GM18868 (cell line): ENCODE results near the gene TMEM229B.
A peak's percentile ranks its signal among the peaks of the same experiment; 100 is the strongest.

Source experiments
- ATAC-seq: cut with Tn5 transposase; IDR thresholded peaks from one replicate; pipeline ENCODE4 v1.9.1; 2021; ENCODE audit warnings: mild to moderate bottlenecking, moderate library complexity; ENCODE audit not compliant: unreplicated experiment

The TMEM229B gene

DNA sequence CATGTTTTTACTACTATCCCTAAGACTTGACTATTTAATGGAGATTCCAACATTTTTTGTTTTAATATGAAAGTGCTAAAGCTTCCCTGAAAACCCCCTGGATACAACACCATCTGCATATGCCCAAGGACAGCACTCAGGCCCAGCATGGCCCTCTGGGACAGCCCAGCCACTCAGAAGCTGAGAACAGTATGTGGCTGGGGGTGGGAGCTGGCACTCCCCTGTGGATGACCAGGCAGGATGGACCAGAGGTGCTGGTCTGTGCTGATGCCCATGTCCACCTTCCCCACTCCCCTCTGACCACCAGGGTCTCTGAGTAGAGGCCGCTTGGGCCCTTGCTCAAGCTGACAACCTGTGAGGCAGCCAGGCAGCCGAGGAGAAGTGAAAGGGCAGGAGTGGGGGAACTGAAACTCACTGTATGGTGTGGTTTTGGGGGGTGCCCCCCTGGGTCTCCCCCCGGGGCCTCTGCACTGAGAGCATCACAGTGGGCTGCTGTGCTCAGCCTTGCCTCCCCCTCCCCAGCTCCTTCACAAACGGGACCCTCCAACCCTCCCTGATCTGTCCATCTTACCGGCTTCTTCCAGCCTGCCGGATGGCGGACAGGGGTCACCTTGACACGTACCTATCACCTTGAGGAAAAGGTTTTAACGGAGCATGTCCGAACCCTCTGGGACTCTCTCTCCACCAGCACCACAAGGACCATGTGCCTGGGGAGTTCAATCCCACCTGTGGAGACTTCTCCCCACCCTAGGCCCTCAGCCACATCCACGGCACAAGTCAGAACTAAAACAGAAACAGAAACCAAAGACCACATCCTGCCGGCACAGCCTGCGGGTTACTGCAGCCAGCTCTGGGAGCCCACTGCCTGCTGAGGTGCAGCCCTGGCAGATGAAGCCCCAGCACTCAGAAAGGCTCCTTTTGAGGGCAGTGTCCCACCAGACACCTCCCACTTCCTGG is at the start of gene TMEM229B:
Gene TMEM229B, minus strand, starts transcription at position 785 of the 957 bp plus-strand sequence. CDS start 14,798 bp downstream, outside the sequence.
- peak; percentile 87 for ATAC-seq

DNA sequence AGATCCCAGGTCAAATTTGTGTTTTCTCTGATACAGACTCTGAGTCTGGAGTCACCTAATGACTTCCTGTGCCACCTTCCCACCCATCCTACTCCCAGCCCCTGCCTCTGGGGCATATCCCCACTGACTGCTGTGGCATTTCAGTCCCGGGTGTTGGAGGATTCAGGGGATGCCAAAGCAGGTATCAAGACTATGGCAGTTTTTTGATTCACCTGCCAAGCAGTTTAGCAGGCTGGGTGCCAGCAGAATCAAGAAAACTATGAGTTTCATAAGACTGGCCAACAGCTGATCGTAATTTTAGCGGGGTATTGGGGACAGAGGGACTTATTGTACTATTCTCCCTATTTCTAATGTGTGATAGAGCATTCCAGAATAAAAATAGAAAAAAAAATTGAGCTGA is 49.2 kb upstream of the TMEM229B start:
- ATAC-seq = no peak

DNA sequence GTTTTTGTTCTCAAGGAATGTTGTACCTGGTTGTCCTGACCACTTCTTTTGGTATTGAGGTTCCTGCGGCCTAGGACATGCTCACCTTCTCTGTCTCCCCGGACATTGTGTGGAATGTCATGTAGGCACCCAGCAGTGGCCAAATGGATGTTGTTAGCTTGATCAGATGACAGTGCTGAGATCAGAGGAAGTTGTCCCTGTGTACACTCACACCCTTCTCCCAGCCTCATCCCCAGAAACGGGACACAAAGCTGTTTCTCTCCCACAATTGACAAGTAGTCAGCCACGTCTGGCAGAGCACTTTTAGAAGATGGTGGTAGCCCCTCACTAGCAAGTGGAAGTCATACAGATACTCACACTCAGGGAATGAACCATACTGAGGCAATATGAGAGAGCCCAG is 47.6 kb upstream of the TMEM229B start:
- ATAC-seq = no peak

DNA sequence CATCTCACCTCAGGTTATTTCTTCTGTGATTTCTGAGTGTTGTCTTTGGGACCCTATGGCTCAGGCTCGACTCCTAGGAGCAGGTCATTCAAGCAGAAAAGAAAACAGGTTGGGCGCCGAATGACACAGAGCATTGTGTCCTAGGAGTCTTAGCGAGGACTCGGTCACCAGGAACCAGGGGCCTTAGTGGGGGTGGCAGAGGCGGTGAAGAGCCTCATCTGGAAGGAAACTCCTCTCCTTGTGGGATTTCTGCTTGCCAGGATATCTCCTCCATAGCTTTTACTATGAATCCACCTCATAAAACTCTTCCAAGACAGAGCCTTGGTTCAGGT is 45.2 kb upstream of the TMEM229B start:
- ATAC-seq = no peak

DNA sequence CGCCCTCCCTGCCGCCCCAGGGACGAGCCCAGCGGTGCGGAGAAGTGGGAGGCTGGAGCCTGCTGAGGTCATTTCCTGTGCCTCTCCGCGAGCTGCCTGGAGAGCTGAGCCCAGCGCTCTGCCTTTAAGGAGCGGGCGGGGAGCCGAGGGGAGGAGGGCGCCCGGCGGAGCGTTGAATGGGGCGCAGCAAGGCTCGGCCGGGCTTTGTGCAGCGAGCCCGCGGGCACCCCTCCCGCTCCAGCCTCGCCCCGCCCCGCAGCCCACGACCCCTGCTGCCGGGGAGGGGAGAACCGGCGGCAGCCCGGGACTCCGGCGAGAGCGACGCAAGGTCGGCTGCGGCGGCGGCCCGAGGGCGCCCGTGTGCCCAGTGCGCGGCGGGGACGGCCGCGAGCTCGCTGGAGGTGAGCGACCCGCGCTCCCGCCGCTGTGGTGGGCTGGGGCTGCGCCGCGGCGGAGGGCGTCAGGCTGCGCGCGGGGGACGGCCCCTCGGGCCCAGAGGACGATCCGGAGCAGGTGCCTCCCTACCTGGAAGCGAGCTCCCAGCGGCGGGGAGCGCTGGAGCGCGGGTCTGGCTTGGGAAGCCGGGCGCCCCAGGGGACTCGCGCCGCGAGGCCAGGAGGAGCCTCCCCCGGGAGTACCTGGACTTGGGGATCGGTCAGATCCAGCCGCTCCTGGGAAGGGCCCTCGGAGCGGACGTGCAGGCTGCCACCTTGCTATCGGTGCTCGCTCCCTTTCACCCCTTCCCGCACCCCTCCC is 44.7 kb upstream of the TMEM229B start, which contains the start of gene PLEKHH1:
Gene PLEKHH1, plus strand, starts transcription at position 293 of the 756 bp plus-strand sequence. CDS start 8,578 bp downstream, outside the sequence.
- ATAC-seq = peak; percentile 70

DNA sequence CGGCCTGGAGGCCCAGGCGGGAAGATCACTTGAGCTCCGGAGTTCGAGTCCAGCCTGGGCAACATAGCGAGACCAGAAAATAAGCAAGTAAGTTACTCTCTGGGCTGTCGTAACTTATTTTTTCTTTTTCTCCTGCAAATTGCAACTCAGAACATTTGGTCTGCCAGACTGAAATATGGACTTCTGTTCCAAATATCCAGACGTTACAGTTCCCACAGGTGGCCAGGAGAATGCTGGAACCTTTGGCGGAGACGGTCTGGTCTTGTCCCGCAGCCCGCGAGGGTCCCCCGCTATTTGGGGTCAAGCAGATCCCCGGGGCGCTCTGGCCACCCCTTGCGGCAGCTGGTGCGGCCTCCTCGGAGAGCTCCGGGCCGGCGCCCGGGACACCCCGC is 44.1 kb upstream of the TMEM229B start:
- ATAC-seq = no peak

DNA sequence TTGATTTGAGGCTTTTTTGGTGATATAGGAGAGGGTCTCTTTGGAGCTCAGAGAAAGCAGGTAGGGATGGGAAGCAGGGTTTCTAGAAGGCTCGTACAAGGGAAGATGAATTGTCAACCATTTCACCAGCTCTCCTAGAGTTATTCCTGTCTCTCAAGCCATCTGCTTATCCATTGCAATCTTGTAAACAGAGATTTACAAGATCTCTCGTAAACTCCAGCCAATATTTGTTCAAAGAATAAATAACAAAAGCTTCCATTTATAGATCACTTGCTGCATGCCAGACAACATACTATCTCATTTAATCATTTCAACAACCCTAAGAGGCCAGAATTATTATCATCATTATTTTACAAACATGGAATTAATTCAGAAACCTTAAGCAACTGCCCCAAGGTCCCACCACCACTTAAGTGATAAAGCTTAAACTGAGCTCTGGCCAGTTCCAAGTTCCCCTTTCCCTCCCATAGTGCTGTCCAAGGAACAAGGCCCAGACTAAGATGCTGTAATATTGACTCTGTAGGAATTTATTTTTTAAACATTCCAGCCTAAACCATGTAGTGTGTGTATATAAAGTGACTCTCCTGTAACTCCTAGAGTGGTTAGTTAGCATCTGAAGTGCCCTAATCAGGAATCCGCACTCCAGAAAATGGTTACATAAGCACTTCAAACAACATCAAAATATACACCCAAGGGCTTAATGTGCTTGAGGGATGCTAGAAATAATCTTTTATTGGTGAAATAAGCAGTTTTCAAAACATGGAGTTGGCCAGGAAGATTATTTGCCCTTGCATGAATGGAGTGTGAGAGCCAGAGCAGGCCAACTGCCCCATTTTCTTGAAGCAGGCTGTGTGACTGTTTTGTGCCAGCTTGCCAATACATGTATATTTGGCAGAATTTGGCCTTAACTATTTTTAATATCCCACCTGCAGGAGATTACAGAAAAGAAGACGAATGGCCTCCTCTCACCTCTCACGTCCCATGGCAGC is 41.7 kb upstream of the TMEM229B start:
- ATAC-seq = no peak

DNA sequence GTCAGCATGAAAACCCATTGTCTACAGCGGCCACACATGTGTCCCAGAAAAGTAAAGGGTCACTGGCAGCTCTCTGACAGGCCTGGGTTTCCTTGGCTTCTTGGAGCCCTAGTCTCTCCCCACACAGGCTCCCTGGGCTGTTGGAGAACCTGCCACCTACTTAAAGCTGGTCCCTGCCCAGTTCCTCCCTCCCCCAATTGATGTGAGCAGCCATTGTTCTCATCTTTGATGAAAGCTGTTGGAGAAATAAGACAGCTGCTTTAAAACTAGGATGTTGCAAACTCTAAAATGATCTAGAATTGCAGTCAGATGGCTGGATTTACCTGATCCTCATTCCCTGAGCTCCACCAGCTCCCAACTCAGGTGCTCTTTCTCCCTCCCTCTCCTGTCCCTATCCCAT is 39.8 kb upstream of the TMEM229B start:
- ATAC-seq = no peak

DNA sequence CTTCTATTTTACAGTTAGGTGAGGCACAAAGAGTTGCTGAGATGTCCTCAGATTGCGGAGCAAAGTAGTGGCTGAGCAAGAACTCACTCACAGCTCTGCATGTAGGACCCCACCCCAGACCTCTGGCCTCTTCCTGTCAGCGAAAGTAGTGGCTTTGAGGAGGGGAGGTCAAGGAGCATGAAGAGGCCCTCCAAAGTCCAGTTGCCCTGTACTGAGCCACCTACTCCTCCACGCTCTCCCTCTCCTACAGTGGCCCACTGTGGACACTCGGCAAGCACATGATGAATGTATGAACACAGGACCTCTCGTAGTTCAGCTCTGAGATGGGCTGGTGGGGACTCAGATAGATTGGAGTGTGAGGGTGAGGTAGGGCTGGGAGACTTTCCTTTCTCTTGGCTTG is 39.2 kb upstream of the TMEM229B start:
- ATAC-seq = no peak

DNA sequence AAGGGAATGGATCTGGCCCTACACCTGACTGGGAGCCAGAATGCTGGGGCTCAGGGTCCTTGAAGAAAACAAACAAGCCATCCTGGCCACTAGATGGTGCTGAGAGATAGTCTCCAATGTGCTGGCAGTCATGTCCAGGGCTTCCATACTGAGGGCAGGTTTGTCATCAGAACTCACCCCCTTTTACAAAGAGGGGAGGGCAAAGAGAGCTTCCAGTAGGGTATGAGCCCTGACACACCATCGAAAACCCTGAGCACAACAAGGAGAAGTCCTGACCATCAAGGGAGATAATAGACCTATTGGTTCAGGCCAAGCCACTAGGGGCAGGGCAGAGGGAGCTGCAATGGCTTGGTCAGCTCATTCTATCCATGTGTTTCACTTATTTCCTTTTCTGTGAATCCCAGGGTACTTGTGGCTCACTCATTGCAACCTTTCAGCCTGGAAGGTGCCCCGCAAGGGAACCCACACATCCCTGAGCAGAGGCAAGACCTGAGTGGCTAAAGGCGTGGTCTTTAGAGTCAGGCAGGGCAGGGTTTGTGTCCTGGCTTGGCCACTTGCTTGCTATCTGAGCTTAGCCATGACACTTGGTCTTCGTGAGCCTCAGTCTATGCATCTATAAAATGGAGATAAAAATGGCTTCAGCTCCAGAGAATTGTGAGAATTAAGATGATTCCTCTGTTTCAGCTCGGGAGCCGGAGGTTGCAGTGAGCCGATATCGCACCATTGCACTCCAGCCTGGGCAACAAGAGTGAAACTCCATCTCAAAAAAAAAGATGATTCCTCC is 38.3 kb upstream of the TMEM229B start:
- ATAC-seq = peak; percentile 67

DNA sequence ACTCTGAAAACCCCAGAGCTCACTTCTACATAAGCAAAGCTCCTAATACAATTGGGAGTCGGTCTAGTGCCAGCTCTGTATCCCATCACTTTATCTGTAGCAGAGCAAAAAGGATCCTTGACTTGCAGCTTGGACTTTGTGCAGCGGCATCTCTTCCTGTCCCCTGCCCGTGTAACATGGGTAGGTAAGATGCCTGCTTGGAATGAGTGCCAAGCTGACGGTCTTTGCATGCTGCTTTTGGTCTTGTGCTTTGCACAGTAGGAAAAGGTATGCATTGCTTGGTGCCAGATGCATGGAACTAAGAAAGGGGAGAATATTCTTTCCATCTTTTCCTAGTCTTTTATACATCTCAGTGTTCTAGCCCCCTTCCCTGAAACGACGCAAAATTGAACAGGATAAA is 37.7 kb upstream of the TMEM229B start:
- no peak for ATAC-seq

DNA sequence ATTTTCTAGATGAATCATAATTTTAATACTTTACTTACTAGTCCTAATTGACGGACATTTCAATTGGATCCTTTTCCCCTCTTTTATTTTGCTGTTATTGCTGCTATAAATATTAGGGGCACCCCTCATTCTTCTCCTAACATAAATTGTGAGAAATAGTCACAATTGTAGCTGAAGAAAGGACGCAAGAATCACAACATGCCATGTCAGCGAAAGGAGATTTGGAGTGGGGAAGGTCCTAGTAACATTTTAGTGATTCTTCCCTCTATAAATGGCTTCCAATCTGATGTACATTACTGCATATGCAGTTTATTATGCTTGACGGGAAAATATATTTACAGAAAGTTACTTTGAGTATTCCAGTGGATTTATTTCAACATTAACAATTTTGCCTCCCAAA is 36.9 kb upstream of the TMEM229B start:
- ATAC-seq = no peak

DNA sequence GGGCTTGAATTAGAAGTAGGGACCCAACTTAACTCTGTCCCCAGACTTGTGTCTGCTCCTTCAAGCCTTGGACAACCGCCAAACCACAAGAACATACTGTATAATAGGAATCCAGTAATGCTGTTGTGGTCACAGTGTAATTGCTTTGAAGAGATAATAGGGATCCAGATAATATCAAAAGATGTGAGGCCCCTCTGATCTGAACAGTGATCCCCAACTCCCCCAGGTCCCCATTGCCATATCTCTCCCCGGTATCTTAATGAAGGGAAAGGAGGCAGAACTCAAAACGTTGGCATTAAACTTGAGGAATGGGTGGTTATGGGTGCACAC is 36.1 kb upstream of the TMEM229B start:
- no peak for ATAC-seq

DNA sequence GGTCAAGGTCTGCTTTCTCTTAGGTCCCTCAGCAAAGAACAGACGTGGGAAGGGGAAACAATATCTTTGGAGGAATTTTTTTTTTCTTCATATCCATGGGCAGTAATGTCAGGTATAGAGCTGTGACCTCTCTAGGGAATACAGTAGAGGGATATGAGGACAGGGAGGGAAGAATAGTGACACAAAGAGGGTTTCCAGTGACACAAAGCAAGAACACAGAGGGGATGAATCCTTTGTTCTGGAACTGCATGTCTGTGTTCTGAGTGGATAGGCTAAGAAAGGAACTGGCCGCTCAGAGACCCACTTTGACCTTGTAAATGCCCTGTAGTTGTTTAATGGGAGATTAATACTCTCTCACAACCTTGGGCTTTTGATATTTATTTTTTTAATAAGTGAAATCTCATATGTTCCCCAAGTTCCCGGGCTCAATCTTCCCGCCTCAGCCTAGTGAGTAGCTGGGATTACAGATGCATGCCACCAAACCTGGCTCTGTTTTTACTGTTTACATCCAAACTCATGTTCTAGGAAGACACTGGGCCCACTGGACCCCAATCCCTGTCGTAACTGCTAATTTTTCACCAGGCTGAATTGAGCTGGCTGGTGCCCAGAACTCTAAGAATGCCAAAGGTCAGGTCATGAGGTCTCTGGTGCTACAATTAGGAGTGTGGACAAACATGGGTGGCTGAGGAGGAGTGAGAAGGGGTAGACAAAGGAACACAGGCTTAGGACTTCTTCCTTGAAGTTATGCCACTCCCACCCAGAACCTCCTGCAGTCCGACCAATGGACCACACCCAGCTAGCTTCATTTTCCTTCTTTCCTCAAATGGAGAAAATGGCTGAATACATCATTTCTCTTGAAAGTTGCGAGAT is 35.5 kb upstream of the TMEM229B start:
- no peak for ATAC-seq

DNA sequence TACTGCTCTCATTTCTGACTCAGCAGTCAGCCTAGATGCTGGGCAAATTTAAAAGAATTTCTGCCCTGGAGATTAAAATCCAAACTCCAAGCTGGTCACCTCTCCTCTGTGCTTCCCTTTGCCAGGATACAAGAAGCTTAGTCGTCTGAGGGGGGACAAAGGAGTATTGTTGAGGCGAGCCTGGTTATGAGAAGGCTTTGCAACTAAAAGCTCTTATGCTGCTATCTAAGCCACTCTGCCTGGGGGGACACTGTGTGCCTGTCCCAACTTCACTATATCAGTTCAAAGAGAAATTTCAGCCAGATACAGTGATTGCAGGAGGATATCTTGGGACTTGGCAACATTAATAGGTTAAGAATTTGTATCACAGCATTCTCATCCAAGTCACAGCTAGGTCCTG is 33.7 kb upstream of the TMEM229B start:
- ATAC-seq = no peak

DNA sequence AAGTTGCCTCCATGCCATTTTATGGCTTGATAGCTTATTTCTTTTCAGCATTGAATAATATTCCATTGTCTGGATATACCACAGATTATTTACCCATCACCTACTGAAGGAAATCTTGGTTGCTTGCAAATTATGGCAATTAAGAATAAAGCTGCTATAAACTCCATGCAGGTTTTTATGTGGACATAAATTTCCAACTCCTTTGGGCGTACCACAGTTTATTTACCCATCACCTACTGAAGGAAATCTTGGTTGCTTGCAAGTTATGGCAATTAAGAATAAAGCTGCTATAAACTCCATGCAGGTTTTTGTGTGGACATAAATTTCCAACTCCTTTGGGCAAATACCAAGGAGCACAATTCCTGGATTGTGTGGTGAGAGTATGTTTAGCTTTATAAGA is 32.0 kb upstream of the TMEM229B start:
- no peak for ATAC-seq

DNA sequence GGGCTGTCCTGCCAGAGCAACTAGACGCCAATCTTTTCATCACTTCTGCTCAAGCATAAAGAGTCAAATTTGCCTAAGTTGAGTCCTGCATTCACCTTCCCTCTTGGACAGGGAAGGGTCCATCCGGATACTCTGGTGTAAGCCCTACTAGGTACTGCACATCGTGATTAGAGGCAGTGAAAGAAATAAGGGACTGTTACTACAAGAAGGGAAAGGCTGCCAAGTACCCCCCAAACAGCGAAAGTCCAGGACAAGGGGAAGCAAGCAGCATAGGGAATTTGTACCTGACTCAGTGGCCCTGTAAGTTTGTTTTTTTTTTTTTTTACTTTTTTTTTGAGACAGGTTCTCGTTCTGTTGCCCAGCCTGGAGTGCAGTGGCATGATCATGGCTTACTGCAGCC is 30.9 kb upstream of the TMEM229B start:
- ATAC-seq = no peak

DNA sequence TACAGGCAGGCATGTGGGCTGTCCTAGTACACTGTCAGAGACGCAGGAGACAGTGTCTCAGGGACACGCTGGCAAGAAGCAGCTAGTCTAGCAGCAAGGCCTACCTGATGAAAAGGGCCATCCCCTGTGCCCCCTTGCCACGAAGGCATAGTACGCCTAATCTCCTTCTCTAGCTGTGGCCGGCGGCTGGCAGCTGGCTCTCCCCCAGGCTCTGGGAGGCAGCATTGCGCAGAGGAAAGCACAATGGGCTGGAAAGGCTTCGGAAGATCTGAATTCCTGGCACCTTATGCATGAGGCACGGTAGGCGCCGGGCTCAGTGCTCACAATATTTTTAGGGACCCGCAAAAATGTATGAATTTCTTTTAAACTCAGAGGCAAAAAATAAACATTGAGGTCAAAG is 28.6 kb upstream of the TMEM229B start:
- no peak for ATAC-seq

DNA sequence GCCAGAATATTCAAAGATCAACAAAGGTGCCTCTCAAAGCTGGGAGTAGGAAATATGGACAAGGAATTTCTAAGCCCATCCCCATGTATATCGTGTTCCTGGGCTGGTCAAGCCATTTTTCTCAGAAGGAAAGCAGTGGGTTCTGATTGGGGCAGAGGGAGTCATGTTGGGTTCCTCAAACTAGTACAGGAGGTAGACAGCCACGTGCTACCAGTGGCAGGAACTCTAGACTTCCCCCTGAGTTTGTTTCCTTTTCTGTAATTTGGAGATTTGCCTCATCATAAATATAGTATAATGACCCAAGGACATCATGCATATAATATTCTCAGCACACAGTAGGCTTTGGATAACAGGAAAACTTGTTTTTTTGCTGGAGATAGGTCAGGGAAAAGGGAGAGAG is 28.2 kb upstream of the TMEM229B start:
- no peak for ATAC-seq
